ENCODE results near the gene DLK1.

Gene DLK1

DNA sequence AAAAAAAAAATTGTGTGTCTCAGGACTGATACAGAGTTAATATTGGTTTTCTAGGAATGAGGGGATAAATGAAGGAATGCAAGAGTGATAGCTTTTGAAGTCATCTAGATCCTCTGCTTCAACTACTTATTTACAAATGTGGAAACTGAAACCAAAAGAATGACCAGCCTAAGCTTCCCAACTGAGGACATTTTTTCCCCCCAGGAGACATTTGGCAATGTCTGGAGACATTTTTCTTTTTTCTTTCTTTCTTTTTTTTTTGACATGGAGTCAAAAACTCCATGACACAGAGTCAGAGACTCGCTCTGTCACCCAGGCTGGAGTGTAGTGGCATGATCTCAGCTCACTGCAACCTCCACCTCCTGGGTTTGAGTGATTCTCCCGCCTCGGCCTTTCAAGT lies 15.3 kb downstream of the DLK1 start:
- 100% methylated on average over 1 of the region's 3 CpGs for WGBS (ENCODE audit: insufficient coverage)
- Histone ChIP-seq H3K36me3 (ENCODE audit: control insufficient read depth in 4 of 4, insufficient read depth in 4 of 4, low read length in 3 of 4) (no peaks in the 10 kb centered on the region), H3K9me3 (ENCODE audit: control extremely low read depth in 1 of 5, control insufficient read depth in 4 of 5, insufficient read depth in 2 of 5, low read depth in 1 of 5, low read length in 4 of 5) (peaks cover 0 to 2% (median 0%) of the 10 kb centered on the region in 5 experiments), H3K27me3 (replicated peaks in 2 of 5; ENCODE audit: control insufficient read depth in 4 of 5, insufficient read depth in 5 of 5, low read length in 4 of 5) (no peaks in the 10 kb centered on the region), H3K4me3 (ENCODE audit: control insufficient read depth in 1 of 7, extremely low read depth in 1 of 7, insufficient read depth in 4 of 7, low read depth in 2 of 7, low read length in 6 of 7) (no peak overlapping the region), H3K4me1 (ENCODE audit: control extremely low read depth in 1 of 4, control insufficient read depth in 4 of 4, insufficient read depth in 4 of 4, low read length in 3 of 4) (no peaks in the 10 kb centered on the region), H3K27ac (ENCODE audit: insufficient read depth in 1 of 2, low read depth in 1 of 2, low read length in 2 of 2, poor library complexity in 1 of 2, severe bottlenecking in 2 of 2) (no peak overlapping the region)
- POLR2A ChIA-PET, result no interaction called here
- CTCF ChIA-PET, result no interaction called here
- DNase-seq, result no peak

DNA sequence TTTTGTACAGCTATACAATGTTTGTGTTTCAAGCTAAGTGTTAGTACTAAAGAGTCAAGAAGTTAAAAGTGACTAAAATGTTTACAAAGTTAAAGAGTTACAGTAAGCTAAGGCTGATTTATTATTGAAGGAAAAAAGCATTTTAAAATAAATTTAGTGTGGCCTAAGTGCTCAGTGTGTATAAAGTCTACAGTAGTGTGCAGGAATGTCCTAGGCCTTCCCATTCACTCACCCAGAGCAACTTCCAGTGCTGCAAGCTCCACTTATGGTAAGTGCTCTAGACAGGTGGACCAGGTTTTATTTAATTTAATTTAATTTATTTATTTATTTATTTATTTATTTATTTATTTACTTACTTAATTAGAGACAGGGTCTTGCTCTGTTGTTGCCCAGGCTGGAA lies 19.6 kb downstream of the DLK1 start:
- Histone ChIP-seq H3K4me3 (ENCODE audit: control insufficient read depth in 1 of 7, extremely low read depth in 1 of 7, insufficient read depth in 4 of 7, low read depth in 2 of 7, low read length in 6 of 7) (no peak overlapping the region), H3K36me3 (ENCODE audit: control insufficient read depth in 4 of 4, insufficient read depth in 4 of 4, low read length in 3 of 4) (no peaks in the 10 kb centered on the region), H3K27me3 (replicated peaks in 2 of 5; ENCODE audit: control insufficient read depth in 4 of 5, insufficient read depth in 5 of 5, low read length in 4 of 5) (no peaks in the 10 kb centered on the region), H3K9me3 (ENCODE audit: control extremely low read depth in 1 of 5, control insufficient read depth in 4 of 5, insufficient read depth in 2 of 5, low read depth in 1 of 5, low read length in 4 of 5) (peaks cover 0 to under 1% (median 0%) of the 10 kb centered on the region in 5 experiments), H3K4me1 (ENCODE audit: control extremely low read depth in 1 of 4, control insufficient read depth in 4 of 4, insufficient read depth in 4 of 4, low read length in 3 of 4) (no peaks in the 10 kb centered on the region), H3K27ac (ENCODE audit: insufficient read depth in 1 of 2, low read depth in 1 of 2, low read length in 2 of 2, poor library complexity in 1 of 2, severe bottlenecking in 2 of 2) (no peak overlapping the region)
- DNase-seq, result no peak
- ChIA-PET CTCF (interaction anchor here (1.1 kb wide), 1 partner anchor 24 kb away, joined by 3 read pairs; no protein-coding TSS in a partner anchor), POLR2A (no interaction called here)

DNA sequence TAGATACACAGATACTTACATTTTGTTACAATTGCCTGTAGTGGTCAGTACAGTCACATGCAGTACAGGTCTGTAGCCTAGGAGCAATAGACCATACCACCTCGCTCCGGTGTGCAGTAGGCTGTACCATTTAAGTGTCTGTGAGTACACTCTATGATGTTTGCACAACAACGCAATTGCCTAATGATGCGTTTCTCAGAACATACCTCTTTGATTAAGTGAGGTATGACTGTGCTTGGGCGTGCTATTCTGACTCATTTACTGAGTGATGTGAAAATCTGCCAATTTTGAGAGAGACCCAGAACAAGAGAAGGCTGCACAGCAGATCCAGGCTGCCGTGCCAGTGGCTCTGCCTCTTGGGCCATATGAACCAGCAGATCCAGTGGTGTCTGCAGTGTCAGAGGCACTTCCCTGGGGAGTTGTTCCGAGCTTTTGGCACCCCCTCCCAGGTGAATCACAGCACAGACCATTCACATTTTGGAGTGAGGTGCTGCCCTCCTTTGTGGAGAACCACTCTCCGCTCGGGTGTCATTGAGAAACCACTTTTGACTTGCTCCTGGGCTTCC lies 20.4 kb downstream of the DLK1 start:
- whole genome bisulfite sequencing (ENCODE audit: insufficient coverage), result 89% methylated on average over 9 of the region's 9 CpGs
- H3K9me3 ChIP-seq (ENCODE audit: control extremely low read depth in 1 of 5, control insufficient read depth in 4 of 5, insufficient read depth in 2 of 5, low read depth in 1 of 5, low read length in 4 of 5), result no peaks in the 10 kb centered on the region
- no peaks in the 10 kb centered on the region for H3K4me1 ChIP-seq (ENCODE audit: control extremely low read depth in 1 of 4, control insufficient read depth in 4 of 4, insufficient read depth in 4 of 4, low read length in 3 of 4)
- no peak for DNase-seq
- no peaks in the 10 kb centered on the region for H3K36me3 ChIP-seq (ENCODE audit: control insufficient read depth in 4 of 4, insufficient read depth in 4 of 4, low read length in 3 of 4)
- POLR2A ChIA-PET, result no interaction called here
- H3K4me3 ChIP-seq (ENCODE audit: control insufficient read depth in 1 of 7, extremely low read depth in 1 of 7, insufficient read depth in 4 of 7, low read depth in 2 of 7, low read length in 6 of 7), result no peak overlapping the region
- H3K27ac ChIP-seq (ENCODE audit: insufficient read depth in 1 of 2, low read depth in 1 of 2, low read length in 2 of 2, poor library complexity in 1 of 2, severe bottlenecking in 2 of 2), result no peak overlapping the region
- H3K27me3 ChIP-seq (replicated peaks in 2 of 5; ENCODE audit: control insufficient read depth in 4 of 5, insufficient read depth in 5 of 5, low read length in 4 of 5), result no peaks in the 10 kb centered on the region
- CTCF ChIA-PET, result no interaction called here

DNA sequence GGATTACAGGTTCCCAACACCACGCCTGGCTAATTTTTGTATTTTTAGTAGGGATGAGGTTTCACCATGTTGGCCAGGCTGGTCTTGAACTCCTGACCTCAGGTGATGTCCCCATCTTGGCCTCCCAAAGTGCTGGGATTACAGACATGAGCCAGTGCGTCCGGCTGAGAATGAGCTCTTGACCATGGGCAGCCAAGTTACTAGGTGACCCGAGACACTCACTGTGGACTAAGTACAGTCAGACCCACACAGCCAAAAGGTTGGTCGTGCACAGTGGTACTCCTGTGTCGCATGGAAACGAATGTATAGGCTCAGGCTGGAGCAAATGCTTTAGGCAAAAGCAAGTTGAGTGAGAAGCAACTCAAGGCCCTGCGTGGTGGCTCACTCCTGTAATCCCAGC lies 21.0 kb downstream of the DLK1 start:
- Histone ChIP-seq H3K4me3 (ENCODE audit: control insufficient read depth in 1 of 7, extremely low read depth in 1 of 7, insufficient read depth in 4 of 7, low read depth in 2 of 7, low read length in 6 of 7) (no peak overlapping the region), H3K27me3 (replicated peaks in 2 of 5; ENCODE audit: control insufficient read depth in 4 of 5, insufficient read depth in 5 of 5, low read length in 4 of 5) (no peaks in the 10 kb centered on the region), H3K9me3 (ENCODE audit: control extremely low read depth in 1 of 5, control insufficient read depth in 4 of 5, insufficient read depth in 2 of 5, low read depth in 1 of 5, low read length in 4 of 5) (no peaks in the 10 kb centered on the region), H3K4me1 (ENCODE audit: control extremely low read depth in 1 of 4, control insufficient read depth in 4 of 4, insufficient read depth in 4 of 4, low read length in 3 of 4) (no peaks in the 10 kb centered on the region), H3K27ac (ENCODE audit: insufficient read depth in 1 of 2, low read depth in 1 of 2, low read length in 2 of 2, poor library complexity in 1 of 2, severe bottlenecking in 2 of 2) (no peak overlapping the region), H3K36me3 (ENCODE audit: control insufficient read depth in 4 of 4, insufficient read depth in 4 of 4, low read length in 3 of 4) (no peaks in the 10 kb centered on the region)
- DNase-seq, result no peak
- CTCF ChIA-PET, result no interaction called here
- 89% methylated on average over 6 of the region's 8 CpGs for WGBS (ENCODE audit: insufficient coverage)
- POLR2A ChIA-PET, result no interaction called here

DNA sequence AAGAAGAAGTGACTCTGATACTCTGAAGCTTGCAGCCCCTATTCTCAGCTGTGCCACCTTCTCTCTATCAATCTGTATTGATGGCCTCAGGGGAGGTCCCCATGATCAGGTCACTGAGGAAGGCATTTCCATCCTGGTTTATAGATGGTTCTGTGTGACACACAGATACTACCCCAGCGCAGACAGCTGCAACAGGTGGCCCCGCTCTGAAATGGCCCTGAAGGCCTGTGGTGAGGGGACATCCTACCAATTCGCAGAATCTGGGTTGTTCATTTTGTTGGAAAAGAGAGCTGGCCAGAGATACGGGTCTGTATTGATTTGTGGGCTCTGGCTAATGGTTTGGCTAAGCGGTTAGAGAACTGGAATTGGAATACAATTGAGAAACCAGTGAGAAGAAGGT lies 21.7 kb downstream of the DLK1 start:
- Histone ChIP-seq H3K27ac (ENCODE audit: insufficient read depth in 1 of 2, low read depth in 1 of 2, low read length in 2 of 2, poor library complexity in 1 of 2, severe bottlenecking in 2 of 2) (no peak overlapping the region), H3K36me3 (ENCODE audit: control insufficient read depth in 4 of 4, insufficient read depth in 4 of 4, low read length in 3 of 4) (no peaks in the 10 kb centered on the region), H3K27me3 (replicated peaks in 2 of 5; ENCODE audit: control insufficient read depth in 4 of 5, insufficient read depth in 5 of 5, low read length in 4 of 5) (no peaks in the 10 kb centered on the region), H3K9me3 (ENCODE audit: control extremely low read depth in 1 of 5, control insufficient read depth in 4 of 5, insufficient read depth in 2 of 5, low read depth in 1 of 5, low read length in 4 of 5) (no peaks in the 10 kb centered on the region), H3K4me3 (ENCODE audit: control insufficient read depth in 1 of 7, extremely low read depth in 1 of 7, insufficient read depth in 4 of 7, low read depth in 2 of 7, low read length in 6 of 7) (no peak overlapping the region), H3K4me1 (ENCODE audit: control extremely low read depth in 1 of 4, control insufficient read depth in 4 of 4, insufficient read depth in 4 of 4, low read length in 3 of 4) (no peaks in the 10 kb centered on the region)
- DNase-seq, result no peak
- ChIA-PET POLR2A (interaction anchor here (0.6 kb wide), 1 partner anchor 65 kb away, joined by 3 read pairs; no protein-coding TSS in a partner anchor), CTCF (no interaction called here)
- 93% methylated on average over 5 of the region's 5 CpGs for WGBS (ENCODE audit: insufficient coverage)

DNA sequence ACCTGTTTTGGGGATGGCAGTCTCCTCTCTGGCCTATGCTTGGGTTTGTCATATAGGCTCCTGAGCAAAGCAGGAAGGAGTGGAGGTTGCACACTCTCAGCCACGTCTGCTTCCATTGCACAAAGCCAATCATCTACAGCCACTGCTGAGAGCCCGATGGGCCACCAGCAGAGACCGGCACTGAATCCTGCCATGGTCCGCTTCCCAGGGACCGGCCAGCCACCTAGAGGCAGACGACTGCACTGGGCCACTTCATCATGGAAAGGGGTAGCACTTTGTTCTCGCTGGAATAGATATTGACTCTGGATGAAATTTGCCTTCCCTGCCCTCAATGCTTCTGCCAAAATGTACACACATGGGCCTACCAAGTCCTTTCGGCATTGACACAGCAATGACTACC lies 22.3 kb downstream of the DLK1 start:
- no peak for DNase-seq
- H3K36me3 ChIP-seq (ENCODE audit: control insufficient read depth in 4 of 4, insufficient read depth in 4 of 4, low read length in 3 of 4), result no peaks in the 10 kb centered on the region
- 96% methylated on average over 7 of the region's 8 CpGs for WGBS (ENCODE audit: insufficient coverage)
- POLR2A ChIA-PET, result no interaction called here
- no peaks in the 10 kb centered on the region for H3K9me3 ChIP-seq (ENCODE audit: control extremely low read depth in 1 of 5, control insufficient read depth in 4 of 5, insufficient read depth in 2 of 5, low read depth in 1 of 5, low read length in 4 of 5)
- no peak overlapping the region for H3K4me3 ChIP-seq (ENCODE audit: control insufficient read depth in 1 of 7, extremely low read depth in 1 of 7, insufficient read depth in 4 of 7, low read depth in 2 of 7, low read length in 6 of 7)
- no peaks in the 10 kb centered on the region for H3K4me1 ChIP-seq (ENCODE audit: control extremely low read depth in 1 of 4, control insufficient read depth in 4 of 4, insufficient read depth in 4 of 4, low read length in 3 of 4)
- CTCF ChIA-PET, result no interaction called here
- H3K27ac ChIP-seq (ENCODE audit: insufficient read depth in 1 of 2, low read depth in 1 of 2, low read length in 2 of 2, poor library complexity in 1 of 2, severe bottlenecking in 2 of 2), result no peak overlapping the region
- H3K27me3 ChIP-seq (replicated peaks in 2 of 5; ENCODE audit: control insufficient read depth in 4 of 5, insufficient read depth in 5 of 5, low read length in 4 of 5), result no peaks in the 10 kb centered on the region

DNA sequence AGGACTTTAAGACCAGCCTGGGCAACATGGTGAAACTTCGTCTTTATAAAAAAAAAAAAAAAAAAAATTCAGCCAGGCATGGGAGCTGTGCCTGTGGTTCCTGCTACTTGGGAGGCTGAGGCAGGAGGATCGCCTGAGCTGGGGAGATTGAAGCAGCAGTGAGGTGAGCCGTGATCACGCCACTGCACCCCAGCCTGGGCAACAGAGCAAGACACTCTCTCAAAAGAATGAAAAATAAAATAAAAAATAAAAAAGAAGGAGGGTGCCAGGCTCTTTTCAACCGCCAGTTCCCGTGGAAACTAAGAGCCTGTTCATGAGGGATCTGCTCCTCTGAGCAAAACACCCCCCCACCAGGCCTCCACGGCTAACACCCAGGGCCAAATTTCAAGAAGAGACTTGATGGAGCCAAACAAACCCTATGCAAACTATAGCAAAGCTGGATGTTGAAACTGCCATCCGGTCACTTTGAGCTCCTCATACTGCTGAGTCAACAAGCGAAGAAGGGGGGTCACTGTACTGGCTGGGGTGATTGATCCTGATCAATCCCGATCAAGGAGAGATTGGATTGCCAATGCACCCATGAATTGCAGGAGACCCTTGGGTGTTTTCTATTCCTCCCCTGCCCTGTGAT lies 23.4 kb downstream of the DLK1 start:
- 97% methylated on average over 5 of the region's 10 CpGs for WGBS (ENCODE audit: insufficient coverage)
- no peak overlapping the region for H3K4me3 ChIP-seq (ENCODE audit: control insufficient read depth in 1 of 7, extremely low read depth in 1 of 7, insufficient read depth in 4 of 7, low read depth in 2 of 7, low read length in 6 of 7)
- POLR2A ChIA-PET, result no interaction called here
- H3K27me3 ChIP-seq (replicated peaks in 2 of 5; ENCODE audit: control insufficient read depth in 4 of 5, insufficient read depth in 5 of 5, low read length in 4 of 5), result no peaks in the 10 kb centered on the region
- CTCF ChIA-PET, result no interaction called here
- H3K9me3 ChIP-seq (ENCODE audit: control extremely low read depth in 1 of 5, control insufficient read depth in 4 of 5, insufficient read depth in 2 of 5, low read depth in 1 of 5, low read length in 4 of 5), result peaks cover 0 to 1% (median 0%) of the 10 kb centered on the region in 5 experiments
- H3K36me3 ChIP-seq (ENCODE audit: control insufficient read depth in 4 of 4, insufficient read depth in 4 of 4, low read length in 3 of 4), result no peaks in the 10 kb centered on the region
- DNase-seq, result no peak
- H3K27ac ChIP-seq (ENCODE audit: insufficient read depth in 1 of 2, low read depth in 1 of 2, low read length in 2 of 2, poor library complexity in 1 of 2, severe bottlenecking in 2 of 2), result no peak overlapping the region
- no peaks in the 10 kb centered on the region for H3K4me1 ChIP-seq (ENCODE audit: control extremely low read depth in 1 of 4, control insufficient read depth in 4 of 4, insufficient read depth in 4 of 4, low read length in 3 of 4)
